Vagina (tissue), 2 donors: ENCODE data around the gene GCG.

ENCODE experiments used
- POLR2A ChIP-seq, 2 donors: fragments of 450-650 bp; IDR thresholded peaks; one replicate each; pipeline ENCODE4 v1.6.1; 2017; ENCODE audit warnings: antibody characterized with exemption in 2 of 2, mild to moderate bottlenecking in 2 of 2, moderate library complexity in 2 of 2
- POLR2AphosphoS5 ChIP-seq, 2 donors: sonication (generic); formaldehyde crosslinking; IDR thresholded peaks; one replicate each; pipeline ENCODE4 v1.9.0; 2017; ENCODE audit warnings: antibody characterized with exemption in 2 of 2, mild to moderate bottlenecking in 2 of 2, low read depth in 1 of 2; ENCODE audit not compliant: insufficient read depth in 1 of 2
- TF ChIP-seq, protein P1 (sequence below), 3 experiments: fragments of 450-650 bp in 2 of 3; fragments of 200-600 bp in 1 of 3; sonication (generic) in 1 of 3; IDR thresholded peaks; one replicate each; pipeline ENCODE4 v1.5.1; 2017 to 2019; ENCODE audit warnings: antibody characterized with exemption in 3 of 3, mild to moderate bottlenecking in 2 of 3, moderate library complexity in 2 of 3

DNA sequence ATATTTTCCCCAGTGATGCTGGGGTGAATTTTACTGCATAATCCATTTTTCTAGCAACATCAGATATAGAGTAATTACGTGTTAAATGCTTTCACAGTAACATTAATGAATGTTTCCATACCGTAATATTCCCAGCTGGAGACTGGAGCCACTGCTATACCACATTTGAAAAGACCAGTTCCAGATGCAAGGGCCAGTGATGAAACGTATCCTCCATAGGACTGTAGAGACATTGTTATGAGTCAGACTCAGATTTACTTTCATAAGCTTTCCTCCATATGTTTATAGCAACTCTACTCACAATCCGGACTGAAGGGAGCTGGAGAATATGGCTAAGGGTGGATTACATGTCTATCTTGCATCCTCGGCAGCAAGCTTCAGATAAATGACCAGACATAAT is 22.7 kb upstream of the GCG start:
- TF ChIP-seq, protein P1, sequence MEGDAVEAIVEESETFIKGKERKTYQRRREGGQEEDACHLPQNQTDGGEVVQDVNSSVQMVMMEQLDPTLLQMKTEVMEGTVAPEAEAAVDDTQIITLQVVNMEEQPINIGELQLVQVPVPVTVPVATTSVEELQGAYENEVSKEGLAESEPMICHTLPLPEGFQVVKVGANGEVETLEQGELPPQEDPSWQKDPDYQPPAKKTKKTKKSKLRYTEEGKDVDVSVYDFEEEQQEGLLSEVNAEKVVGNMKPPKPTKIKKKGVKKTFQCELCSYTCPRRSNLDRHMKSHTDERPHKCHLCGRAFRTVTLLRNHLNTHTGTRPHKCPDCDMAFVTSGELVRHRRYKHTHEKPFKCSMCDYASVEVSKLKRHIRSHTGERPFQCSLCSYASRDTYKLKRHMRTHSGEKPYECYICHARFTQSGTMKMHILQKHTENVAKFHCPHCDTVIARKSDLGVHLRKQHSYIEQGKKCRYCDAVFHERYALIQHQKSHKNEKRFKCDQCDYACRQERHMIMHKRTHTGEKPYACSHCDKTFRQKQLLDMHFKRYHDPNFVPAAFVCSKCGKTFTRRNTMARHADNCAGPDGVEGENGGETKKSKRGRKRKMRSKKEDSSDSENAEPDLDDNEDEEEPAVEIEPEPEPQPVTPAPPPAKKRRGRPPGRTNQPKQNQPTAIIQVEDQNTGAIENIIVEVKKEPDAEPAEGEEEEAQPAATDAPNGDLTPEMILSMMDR (IDR thresholded peaks at IDR 0.05): no peak
- TF ChIP-seq POLR2A (IDR thresholded peaks at IDR 0.05) (no peak), POLR2AphosphoS5 (IDR thresholded peaks at IDR 0.05; ENCODE audit: insufficient read depth in 1 of 2, low read depth in 1 of 2) (no peak)
